Panc1 (cell line): ENCODE data around the gene DAZAP1. TPM values are rescaled to one million over a fixed set of nuclear protein-coding genes. Genes with fewer than 3 reads are reported as not detected.
A peak's percentile ranks its signal among the peaks of the same experiment; 100 is the strongest.

Source experiments
- ATAC-seq: fragments of 200-7000 bp; cut with Tn5 transposase; 2 replicates; pipeline ENCODE4 v1.9.1; 2020; ENCODE audit warnings: mild to moderate bottlenecking, moderate library complexity
- BruUV-seq: library from RNA; stranded (reverse); fragments of 400-500 nt; replicated peaks from 2 replicates; lab custom pipeline; 2021; lab: Mats Ljungman, UMichigan
- CTCF ChIA-PET: fragments of 300-600 bp; sonication (Branson Sonifier 250); formaldehyde crosslinking; loops from one replicate; lab custom pipeline; 2022; ENCODE audit warnings: antibody characterized with exemption; lab: Charles Lee
- POLR2A ChIA-PET: fragments of 300-600 bp; sonication (Branson Sonifier 250); formaldehyde crosslinking; loops from one replicate; lab custom pipeline; 2022; ENCODE audit warnings: antibody characterized with exemption; lab: Charles Lee
- DNase-seq: peaks from one replicate; pipeline ENCODE4 v3.0.0-alpha.2; 2010; ENCODE audit warnings: low read depth, low spot score
- H3K27ac ChIP-seq: 2 replicates; pipeline ENCODE4 v1.5.1; 2011; ENCODE audit warnings: mild to moderate bottlenecking, low read length, inconsistent platforms
- H3K27me3 ChIP-seq: fragments of 200-500 bp; sonication (Bioruptor generic); 2 replicates; pipeline ENCODE4 v1.6.0; 2014; ENCODE audit warnings: low read length, inconsistent platforms; ENCODE audit not compliant: control insufficient read depth, insufficient read depth
- H3K36me3 ChIP-seq: fragments of 200-500 bp; sonication (Bioruptor generic); 2 replicates; pipeline ENCODE4 v1.5.1; 2014; ENCODE audit warnings: inconsistent platforms, mild to moderate bottlenecking, low read length, moderate library complexity; ENCODE audit not compliant: control insufficient read depth, insufficient read depth
- H3K4me1 ChIP-seq: 2 replicates; pipeline ENCODE4 v1.5.1; 2011; ENCODE audit warnings: inconsistent platforms, mild to moderate bottlenecking, low read length, moderate library complexity; ENCODE audit not compliant: control insufficient read depth, insufficient read depth
- H3K4me3 ChIP-seq, 2 experiments: 2 replicates each; pipeline ENCODE4 v1.5.1; 2011 to 2012; ENCODE audit warnings: low read depth in 2 of 2, low read length in 2 of 2, mild to moderate bottlenecking in 2 of 2, inconsistent platforms in 1 of 2, moderate library complexity in 1 of 2
- H3K9me3 ChIP-seq: fragments of 200-500 bp; sonication (Bioruptor generic); 2 replicates; pipeline ENCODE4 v1.5.1; 2014; ENCODE audit warnings: low read depth, mild to moderate bottlenecking, inconsistent platforms, low read length, moderate library complexity; ENCODE audit not compliant: control insufficient read depth, insufficient read depth
- POLR2AphosphoS5 ChIP-seq: IDR thresholded peaks from 2 replicates; pipeline ENCODE4 v1.6.1; 2012; ENCODE audit warnings: mild to moderate bottlenecking, low read depth, low read length, moderate library complexity
- REST ChIP-seq, 2 experiments: IDR thresholded peaks; 2 replicates each; pipeline ENCODE4 v1.6.1; 2011 to 2012; ENCODE audit warnings: low read depth in 2 of 2, control low read depth in 1 of 2, low read length in 1 of 2, mild to moderate bottlenecking in 1 of 2, moderate library complexity in 1 of 2; ENCODE audit not compliant: insufficient read depth in 1 of 2
- SIN3A ChIP-seq: IDR thresholded peaks from 2 replicates; pipeline ENCODE4 v1.6.1; 2012; ENCODE audit warnings: low read depth, mild to moderate bottlenecking, low read length, moderate library complexity, borderline replicate concordance; ENCODE audit not compliant: insufficient read depth
- TCF7L2 ChIP-seq: IDR thresholded peaks from 2 replicates; pipeline ENCODE4 v1.6.1; 2011; ENCODE audit warnings: mild to moderate bottlenecking, low read depth, low read length, inconsistent platforms
- in situ Hi-C: cut with HindIII; loops from 2 replicates; pipeline ENCODE4 v1.10.0; 2016; ENCODE audit warnings: low sequenced_read_pairs, low pct_unique_long_range_greater_than_20kb
- intact Hi-C: fragments of 100-400 bp; cut with micrococcal nuclease; formaldehyde crosslinking; loops from one replicate; pipeline ENCODE4 v1.10.0; 2022; ENCODE audit not compliant: unreplicated experiment
- total RNA-seq: library from RNA; stranded (reverse); gene quantifications from one replicate; pipeline ENCODE4 v1.2.1, GENCODE V29; 2021; ENCODE audit not compliant: unreplicated experiment
- TF ChIP-seq, protein P1 (sequence below): fragments of 450-650 bp; IDR thresholded peaks from 2 replicates; pipeline ENCODE4 v1.5.1; 2017; ENCODE audit warnings: mild to moderate bottlenecking

DAZAP1 gene
- total RNA-seq, 1 experiment from 2014 or later, result 195 TPM

GRCh38 chr19:1384478-1385110 lies 22.8 kb upstream of the DAZAP1 start:
- Histone ChIP-seq H3K27ac (peak overlapping the region; percentile 86), H3K9me3 (no peaks in the 10 kb centered on the region), H3K27me3 (no peaks in the 10 kb centered on the region), H3K36me3 (peaks cover 4% of the 10 kb centered on the region; the same call in 1 of the 2 replicates), H3K4me1 (no peaks in the 10 kb centered on the region), H3K4me3 (peak overlapping the region; percentile 85 to 86)
- in situ Hi-C loops, result no loop called here
- intact Hi-C loops, result no loop called here
- TF ChIP-seq TCF7L2 (no peak), REST (IDR thresholded peaks at IDR 0.05; ENCODE audit: insufficient read depth in 1 of 2, low read depth in 2 of 2, low read length in 1 of 2) (no peak), POLR2AphosphoS5 (no peak), SIN3A (no peak)
- TF ChIP-seq, protein P1, sequence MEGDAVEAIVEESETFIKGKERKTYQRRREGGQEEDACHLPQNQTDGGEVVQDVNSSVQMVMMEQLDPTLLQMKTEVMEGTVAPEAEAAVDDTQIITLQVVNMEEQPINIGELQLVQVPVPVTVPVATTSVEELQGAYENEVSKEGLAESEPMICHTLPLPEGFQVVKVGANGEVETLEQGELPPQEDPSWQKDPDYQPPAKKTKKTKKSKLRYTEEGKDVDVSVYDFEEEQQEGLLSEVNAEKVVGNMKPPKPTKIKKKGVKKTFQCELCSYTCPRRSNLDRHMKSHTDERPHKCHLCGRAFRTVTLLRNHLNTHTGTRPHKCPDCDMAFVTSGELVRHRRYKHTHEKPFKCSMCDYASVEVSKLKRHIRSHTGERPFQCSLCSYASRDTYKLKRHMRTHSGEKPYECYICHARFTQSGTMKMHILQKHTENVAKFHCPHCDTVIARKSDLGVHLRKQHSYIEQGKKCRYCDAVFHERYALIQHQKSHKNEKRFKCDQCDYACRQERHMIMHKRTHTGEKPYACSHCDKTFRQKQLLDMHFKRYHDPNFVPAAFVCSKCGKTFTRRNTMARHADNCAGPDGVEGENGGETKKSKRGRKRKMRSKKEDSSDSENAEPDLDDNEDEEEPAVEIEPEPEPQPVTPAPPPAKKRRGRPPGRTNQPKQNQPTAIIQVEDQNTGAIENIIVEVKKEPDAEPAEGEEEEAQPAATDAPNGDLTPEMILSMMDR, result no peak
- BruUV-seq, result no TSS peak
- no peak for ATAC-seq
- no peak for DNase-seq
- CTCF ChIA-PET, result no interaction called here
- POLR2A ChIA-PET, result no interaction called here

GRCh38 chr19:1385816-1386215 lies 21.6 kb upstream of the DAZAP1 start:
- no peak overlapping the region for H3K4me3 ChIP-seq
- in situ Hi-C loops, result no loop called here
- peaks cover 4% of the 10 kb centered on the region; the same call in 1 of the 2 replicates for H3K36me3 ChIP-seq
- H3K4me1 ChIP-seq, result no peaks in the 10 kb centered on the region
- no peaks in the 10 kb centered on the region for H3K9me3 ChIP-seq
- no peaks in the 10 kb centered on the region for H3K27me3 ChIP-seq
- TF ChIP-seq REST (IDR thresholded peaks at IDR 0.05; ENCODE audit: insufficient read depth in 1 of 2, low read depth in 2 of 2, low read length in 1 of 2) (no peak), TCF7L2 (no peak), POLR2AphosphoS5 (no peak), SIN3A (no peak)
- TF ChIP-seq, protein P1, result no peak
- no TSS peak for BruUV-seq
- H3K27ac ChIP-seq, result no peak overlapping the region
- ATAC-seq (no peak), DNase-seq (no peak)
- intact Hi-C loops, result no loop called here
- ChIA-PET POLR2A (no interaction called here), CTCF (interaction anchor here (0.6 kb wide), 1 partner anchor 119 kb away, joined by 4 read pairs; no protein-coding TSS in a partner anchor)
